NCI-H2081 treated with DMSO at 0.1 percent for 48 hours (cell line): ENCODE measurements around the gene CACNA1B.
"Not testable (repeated sequence)": the region's sequence is repeated elsewhere in the genome, so short reads cannot be mapped to it uniquely, and the experiment has no call there.

Experiments
- DNase-seq: peaks from one replicate; lab custom pipeline; 2025; lab: John Stamatoyannopoulos, UW

CACNA1B gene

DNA sequence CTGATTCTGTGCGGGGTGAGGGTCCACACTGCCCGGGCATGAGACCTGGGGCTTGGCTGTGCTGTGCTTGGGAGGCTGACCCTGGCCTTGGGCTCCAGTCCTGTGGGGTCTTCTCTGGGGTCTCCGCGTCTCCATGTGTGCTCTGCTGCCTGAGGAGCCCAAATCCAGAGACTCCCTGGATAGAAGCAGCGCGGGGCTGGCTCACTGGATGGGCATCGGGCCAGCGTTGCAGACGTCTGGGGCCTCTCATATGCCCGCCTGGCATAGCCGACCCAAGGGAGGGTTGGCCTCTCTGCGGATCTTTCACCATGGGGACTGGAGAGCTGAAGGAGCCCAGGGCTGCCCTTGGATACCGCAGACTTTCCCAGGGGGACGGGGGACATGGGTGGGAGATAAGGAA lies 12.4 kb downstream of the CACNA1B start:
- DNase-seq: not testable (repeated sequence)

DNA sequence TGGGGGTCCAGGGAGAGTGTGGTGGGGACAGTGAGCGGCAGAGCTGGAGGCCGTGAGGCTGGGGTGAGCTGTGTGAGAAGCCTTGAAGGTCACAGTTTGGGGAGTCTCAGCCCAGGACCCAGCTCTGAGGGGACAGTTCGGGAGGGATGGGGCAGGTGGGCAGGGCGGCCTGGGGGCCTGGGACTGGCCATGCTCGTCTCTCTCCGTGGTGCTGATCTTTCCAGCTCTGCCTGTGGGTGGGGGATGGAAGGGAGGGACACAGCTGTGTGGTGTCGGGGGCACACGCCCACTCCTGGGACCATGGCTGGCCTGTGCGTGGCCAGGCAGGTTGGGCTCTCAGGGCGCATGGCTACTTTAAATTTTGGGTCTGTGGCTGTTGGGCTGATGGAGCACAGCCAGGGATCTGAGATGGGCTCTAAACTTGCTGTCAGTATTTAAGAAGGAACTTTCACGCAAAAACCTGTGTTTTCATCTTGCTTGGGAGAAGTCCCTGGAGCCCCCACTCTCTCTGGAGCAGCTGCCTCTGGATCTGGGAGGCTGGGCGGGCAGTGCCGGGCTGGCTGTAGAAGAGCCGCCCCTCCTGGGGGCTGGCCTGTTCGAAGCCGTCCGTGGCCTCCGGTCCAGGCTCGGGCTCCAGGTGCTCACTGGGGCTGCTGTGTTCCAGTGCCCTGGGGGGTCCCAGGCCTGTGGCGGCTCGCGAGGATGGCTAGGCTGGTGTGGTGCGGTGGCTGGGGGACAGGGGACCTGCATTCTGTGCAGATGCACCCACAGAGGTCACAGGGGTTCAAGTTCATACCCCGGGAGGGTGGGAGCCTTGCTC lies 13.4 kb downstream of the CACNA1B start:
- not testable (repeated sequence) for DNase-seq

GRCh38 chr9:137891588-137892423 lies 14.2 kb downstream of the CACNA1B start:
- DNase-seq: no peak

DNA sequence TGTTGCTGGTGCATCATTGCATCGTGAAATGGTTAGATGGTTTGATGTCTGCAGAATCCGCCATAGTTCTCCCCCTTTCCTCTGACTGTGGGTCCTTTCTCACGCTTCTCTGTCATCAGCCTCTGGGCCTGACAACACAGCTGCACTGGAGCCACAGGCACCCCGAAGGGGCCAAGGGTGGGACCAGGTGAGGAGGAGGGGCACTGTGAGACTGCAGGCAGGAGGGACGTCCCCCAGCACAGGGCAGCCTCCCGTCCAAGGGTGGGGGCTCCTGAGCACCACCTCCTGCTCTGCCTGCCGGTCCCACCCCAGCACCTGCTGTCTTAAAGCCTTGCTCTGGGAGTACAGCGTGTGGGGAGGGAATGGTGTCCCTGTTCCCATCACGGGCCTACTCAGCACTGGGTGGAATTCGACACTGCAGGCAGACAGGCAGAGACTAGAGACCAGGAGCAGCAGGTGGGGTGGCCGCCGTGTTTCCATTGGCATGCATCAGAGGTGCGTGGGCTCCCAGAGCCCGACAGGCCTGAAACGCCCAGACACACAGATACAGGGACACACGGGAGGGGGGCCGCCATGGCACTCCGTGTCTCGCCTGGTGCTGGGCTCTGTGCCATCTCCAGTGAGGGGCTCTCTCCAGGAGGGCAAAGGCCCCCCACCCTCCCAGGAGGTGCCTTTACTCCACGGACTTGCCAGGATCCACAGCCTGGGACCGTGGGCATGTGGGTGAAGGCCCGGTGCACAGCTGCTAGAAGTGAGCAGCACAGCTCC lies 15.0 kb downstream of the CACNA1B start:
- DNase-seq: no peak

DNA sequence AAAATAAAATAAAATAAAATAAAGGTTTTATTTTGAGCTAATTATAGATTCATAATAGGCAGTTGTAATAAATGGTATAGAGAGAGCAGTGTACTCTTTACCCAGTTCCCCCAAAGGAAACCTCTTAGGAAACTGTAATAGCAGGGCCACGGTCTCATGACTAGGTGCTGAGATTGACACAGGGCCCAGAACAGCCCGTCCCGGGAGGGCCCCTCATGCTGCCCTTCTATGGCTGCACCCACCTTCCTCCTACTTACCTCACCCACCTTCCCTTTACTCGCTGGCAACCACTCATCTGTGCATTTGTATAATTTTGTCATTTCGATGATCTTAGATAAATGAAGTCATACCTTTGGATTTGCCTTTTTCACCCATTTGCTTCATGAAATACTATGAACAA lies 16.1 kb downstream of the CACNA1B start:
- no peak for DNase-seq

GRCh38 chr9:137899551-137900360 lies 22.2 kb downstream of the CACNA1B start:
- DNase-seq: no peak

DNA sequence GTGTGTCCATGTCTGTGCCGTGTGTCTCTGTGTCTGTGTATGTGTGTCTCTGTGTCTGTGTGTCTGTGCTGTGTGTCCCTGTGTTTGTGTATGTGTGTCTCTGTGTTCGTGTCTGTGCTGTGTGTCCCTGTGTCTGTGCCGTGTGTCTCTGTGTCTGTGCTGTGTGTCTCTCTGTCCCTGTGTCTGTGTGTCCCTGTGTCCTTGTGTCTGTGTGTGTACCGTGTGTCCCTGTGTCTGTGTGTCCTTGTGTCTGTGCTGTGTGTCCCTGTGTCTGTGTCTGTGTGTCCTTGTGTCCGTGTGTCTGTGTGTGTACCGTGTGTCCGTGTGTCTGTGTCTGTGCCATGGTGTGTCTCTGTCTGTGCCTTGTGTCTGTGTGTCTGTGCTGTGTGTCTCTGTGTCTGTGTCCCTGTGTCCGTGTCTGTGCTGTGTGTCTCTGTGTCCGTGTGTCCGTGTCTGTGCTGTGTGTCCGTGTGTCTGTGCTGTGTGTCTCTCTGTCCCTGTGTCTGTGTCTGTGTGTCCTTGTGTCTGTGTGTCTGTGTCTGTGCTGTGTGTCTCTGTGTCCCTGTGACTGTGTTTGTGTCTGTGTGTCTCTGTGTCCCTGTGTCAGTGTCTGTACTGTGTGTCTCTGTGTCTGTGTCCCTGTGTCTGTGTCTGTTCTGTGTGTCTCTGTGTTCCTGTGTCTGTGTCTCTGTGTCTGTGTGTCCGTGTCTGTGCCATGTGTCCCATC lies 23.2 kb downstream of the CACNA1B start:
- DNase-seq: no peak

- DNase-seq: no peak
Observed at GRCh38 chr9:137902646-137903045, 25.1 kb downstream of the CACNA1B start.

DNA sequence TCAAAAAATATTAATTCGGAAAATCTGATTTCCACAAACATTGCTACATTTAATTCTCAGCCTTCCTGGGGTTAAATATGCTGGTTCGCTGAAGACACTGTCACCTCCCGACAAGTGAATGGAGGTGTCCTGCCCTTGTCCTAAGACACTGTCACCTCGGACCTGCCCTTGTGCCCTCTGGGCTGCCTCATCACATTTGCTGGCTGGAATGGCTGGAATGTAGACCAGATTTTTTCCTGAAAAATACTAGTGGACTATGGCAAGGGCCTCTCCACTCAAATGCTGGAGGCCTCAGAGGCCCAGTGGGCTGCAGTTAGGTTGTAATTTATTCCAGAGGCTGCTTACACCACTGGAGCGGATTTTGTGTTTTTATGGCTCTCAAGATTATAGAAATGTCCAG lies 28.2 kb downstream of the CACNA1B start:
- no peak for DNase-seq

GRCh38 chr9:137907776-137908175 lies 30.2 kb downstream of the CACNA1B start:
- DNase-seq: no peak

DNA sequence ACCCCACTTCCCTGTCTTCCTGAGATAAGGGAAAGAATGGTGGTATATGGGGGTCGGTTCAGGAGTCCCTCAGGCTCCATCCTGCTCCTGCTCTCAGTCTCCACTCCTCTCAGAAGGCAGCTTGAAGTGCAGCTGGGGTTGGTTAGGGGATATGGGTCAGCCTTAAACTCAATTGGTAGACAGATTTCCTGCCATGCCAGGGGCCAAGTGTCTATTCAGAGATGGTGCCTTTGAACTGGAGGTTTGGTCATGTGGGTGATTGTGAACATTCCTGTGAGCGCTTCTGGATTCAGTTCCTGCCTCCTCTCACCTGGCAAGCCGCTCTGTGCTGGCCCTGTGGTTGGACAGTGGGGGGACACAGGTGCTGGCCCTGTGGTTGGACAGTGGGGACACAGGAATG lies 35.1 kb downstream of the CACNA1B start:
- no peak for DNase-seq

DNA sequence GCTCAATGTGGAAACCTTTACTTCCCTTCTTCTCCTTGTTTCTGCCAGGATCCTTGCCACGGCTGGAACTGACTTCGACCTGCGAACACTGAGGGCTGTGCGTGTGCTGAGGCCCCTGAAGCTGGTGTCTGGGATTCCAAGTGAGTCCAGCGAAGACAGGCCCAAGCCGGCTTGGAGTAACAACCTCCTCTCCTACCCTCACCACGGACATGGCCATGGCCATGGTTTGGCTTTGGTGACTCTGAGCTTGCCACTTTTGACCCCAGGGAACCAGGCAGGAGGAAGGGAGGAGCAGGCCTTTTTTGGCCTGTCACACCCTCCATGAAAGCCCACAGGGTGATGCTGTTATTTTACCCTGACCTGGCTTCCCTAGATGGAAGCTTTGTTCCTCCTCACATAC lies 35.5 kb downstream of the CACNA1B start:
- no peak for DNase-seq

DNA sequence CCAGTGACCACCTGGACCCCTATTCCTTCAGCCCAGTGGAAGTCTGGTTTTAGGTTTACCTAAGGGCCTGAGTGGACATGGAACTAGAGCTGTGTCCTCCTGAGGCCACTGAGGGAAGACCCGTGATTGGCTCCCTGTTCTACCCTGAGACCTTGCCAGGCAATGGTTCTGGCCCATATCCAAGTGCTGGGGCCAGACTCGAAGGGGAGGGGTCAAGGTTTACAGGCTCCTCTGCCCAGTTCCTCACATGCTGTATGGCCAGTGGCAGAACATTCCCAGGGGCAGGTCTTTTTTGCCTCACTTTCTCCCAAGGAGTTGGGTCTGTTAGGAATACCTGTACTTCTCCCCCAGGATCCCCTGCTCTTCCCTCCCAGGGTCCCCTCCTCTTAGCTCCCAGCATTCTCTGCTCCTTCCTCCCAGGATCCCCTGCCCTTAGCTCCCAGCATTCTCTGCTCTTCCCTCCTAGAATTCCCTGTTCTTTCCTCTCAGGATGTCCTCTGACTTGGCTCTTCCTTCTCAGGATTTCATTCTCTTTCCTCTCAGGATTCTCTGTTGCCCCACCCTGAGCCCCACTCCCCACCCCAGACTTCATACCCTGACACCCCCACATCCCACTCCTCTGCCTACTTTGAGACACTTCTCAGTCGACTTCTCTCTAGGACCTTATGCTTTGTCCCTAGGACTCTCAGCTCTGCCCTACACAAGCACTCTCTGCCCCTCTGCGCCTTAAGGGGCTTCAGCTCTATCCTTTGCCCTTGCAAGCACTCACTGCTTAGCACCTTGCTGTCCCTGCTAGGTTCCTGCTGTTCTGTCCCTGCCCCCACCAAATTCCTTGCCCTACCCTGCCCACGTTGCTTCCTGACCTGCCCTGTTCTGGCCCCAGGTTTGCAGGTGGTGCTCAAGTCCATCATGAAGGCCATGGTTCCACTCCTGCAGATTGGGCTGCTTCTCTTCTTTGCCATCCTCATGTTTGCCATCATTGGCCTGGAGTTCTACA lies 36.5 kb downstream of the CACNA1B start:
- DNase-seq: no peak

GRCh38 chr9:137916540-137916939 lies 39.0 kb downstream of the CACNA1B start:
- no peak for DNase-seq

DNA sequence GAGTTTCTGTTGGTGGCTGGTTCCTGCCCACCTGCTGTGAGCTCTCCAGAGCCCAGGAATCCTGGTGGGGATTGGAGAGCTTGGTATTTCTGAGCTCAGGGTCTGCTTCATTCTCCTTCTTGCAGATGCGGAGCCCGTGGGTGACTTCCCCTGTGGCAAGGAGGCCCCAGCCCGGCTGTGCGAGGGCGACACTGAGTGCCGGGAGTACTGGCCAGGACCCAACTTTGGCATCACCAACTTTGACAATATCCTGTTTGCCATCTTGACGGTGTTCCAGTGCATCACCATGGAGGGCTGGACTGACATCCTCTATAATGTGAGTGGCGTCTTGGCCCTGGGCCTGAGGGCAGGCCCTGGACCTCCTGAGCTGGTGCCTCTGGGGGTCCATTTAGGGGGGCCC lies 39.5 kb downstream of the CACNA1B start:
- no peak for DNase-seq

- DNase-seq: no peak
Observed at GRCh38 chr9:137917795-137918194, 40.2 kb downstream of the CACNA1B start.

DNA sequence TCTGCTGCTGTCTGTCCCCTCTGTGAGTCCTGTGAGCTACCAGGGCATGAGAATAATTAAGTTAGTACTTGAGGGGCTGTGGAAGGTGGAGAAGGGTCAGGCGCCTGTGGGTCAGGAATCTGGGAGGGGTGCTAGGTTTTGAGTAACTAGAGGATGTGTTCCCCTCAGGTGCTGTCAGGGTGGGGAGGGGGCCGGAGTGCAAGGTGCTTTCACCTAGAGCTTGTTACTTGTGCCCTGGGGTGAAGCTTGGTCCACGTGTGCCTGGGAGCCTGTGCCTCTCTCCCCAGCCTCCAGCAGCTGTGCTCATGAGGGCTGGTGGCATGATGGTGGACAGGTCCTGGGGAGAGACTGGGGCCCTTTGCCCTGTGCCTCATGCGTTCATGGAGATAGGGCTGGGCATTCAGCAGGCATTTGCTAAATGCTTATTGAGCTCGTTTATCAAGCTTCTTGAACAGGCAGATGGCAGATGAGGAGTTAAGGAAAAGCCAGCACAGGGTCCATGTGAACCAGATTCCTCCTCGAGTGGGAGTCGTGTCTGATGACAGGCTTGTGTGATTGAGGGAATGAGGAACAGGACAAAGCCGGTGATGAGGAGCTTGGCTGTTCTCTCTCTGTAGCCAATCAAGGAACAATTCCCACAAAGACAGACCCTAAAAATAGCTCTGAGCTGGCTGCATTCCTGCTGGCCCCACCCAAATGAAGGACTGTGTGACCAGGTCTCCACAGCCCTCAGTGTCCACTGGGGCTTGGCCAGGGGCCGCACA lies 40.9 kb downstream of the CACNA1B start:
- DNase-seq: no peak

DNA sequence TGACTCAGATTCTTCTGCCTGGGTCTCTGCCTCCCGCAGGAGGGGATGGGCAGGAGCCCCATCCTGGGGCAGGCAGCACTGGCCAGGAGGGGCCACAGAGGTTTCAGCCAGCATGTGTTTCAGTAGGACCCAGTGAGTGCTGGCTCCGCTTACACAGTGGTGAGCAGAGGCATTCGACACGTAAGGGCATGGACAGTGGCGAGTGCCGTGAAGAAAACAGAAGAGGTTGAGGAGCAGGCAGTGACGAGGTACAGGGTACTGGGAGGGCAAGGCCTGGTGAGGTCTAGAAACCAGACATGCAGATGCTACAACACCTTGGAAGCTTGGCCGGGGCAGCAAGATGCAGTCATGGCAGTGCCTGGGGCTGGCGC lies 41.5 kb downstream of the CACNA1B start:
- DNase-seq: no peak

GRCh38 chr9:137919649-137920141 lies 42.1 kb downstream of the CACNA1B start:
- no peak for DNase-seq
